GM19023 (cell line): ENCODE measurements around the gene N4BP2L2.
"Not testable (repeated sequence)": the region's sequence is repeated elsewhere in the genome, so short reads cannot be mapped to it uniquely, and the experiment has no call there.

Experiments
- ATAC-seq: cut with Tn5 transposase; IDR thresholded peaks from one replicate; pipeline ENCODE4 v1.9.1; 2021; ENCODE audit warnings: mild to moderate bottlenecking, moderate library complexity; ENCODE audit not compliant: unreplicated experiment

N4BP2L2 gene

GRCh38 chr13:32538621-32539246 is at the start of gene N4BP2L2:
Gene N4BP2L2 (minus strand): TSS chr13:32538795. CDS start chr13:32537027, 1,768 bp downstream.
- ATAC-seq = peak; percentile 98

- ATAC-seq = no peak
Measured at GRCh38 chr13:32587811-32588170, 49.2 kb upstream of the N4BP2L2 start.

- peak; percentile 39 for ATAC-seq
Measured at GRCh38 chr13:32587011-32587810, 48.6 kb upstream of the N4BP2L2 start.

GRCh38 chr13:32586080-32586900 is 47.7 kb upstream of the N4BP2L2 start, which contains the start of gene PDS5B:
Gene PDS5B (plus strand): TSS chr13:32586452. CDS start chr13:32648773, 62,321 bp downstream.
- ATAC-seq = peak; percentile 82

- no peak for ATAC-seq
Measured at GRCh38 chr13:32585550-32586079, 47.0 kb upstream of the N4BP2L2 start.

- no peak for ATAC-seq
Measured at GRCh38 chr13:32582991-32583390, 44.4 kb upstream of the N4BP2L2 start.

GRCh38 chr13:32582281-32582680 is 43.7 kb upstream of the N4BP2L2 start:
- ATAC-seq = no peak

- no peak for ATAC-seq
Measured at GRCh38 chr13:32581177-32581786, 42.7 kb upstream of the N4BP2L2 start.

GRCh38 chr13:32577032-32577431 is 38.4 kb upstream of the N4BP2L2 start:
- no peak for ATAC-seq

GRCh38 chr13:32575687-32576086 is 37.1 kb upstream of the N4BP2L2 start:
- ATAC-seq = not testable (repeated sequence)

- not testable (repeated sequence) for ATAC-seq
Measured at GRCh38 chr13:32560842-32561241, 22.2 kb upstream of the N4BP2L2 start.

- no peak for ATAC-seq
Measured at GRCh38 chr13:32555613-32556012, 17.0 kb upstream of the N4BP2L2 start.

GRCh38 chr13:32553720-32554119 is 15.1 kb upstream of the N4BP2L2 start:
- no peak for ATAC-seq

- ATAC-seq = no peak
Measured at GRCh38 chr13:32549788-32550187, 11.2 kb upstream of the N4BP2L2 start.

GRCh38 chr13:32548837-32549236 is 10.2 kb upstream of the N4BP2L2 start:
- no peak for ATAC-seq

- no peak for ATAC-seq
Measured at GRCh38 chr13:32545083-32545482, 6.5 kb upstream of the N4BP2L2 start.

GRCh38 chr13:32542221-32542620 is 3.6 kb upstream of the N4BP2L2 start:
- ATAC-seq = no peak

GRCh38 chr13:32538143-32538620 is 413 bp downstream of the N4BP2L2 start:
- peak; percentile 90 for ATAC-seq

- no peak for ATAC-seq
Measured at GRCh38 chr13:32537580-32538142, 934 bp downstream of the N4BP2L2 start.

- no peak for ATAC-seq
Measured at GRCh38 chr13:32535748-32536147, 2.8 kb downstream of the N4BP2L2 start.
